ENCODE data around the gene ASCL3.
"Not testable (repeated sequence)": the region's sequence is repeated elsewhere in the genome, so short reads cannot be mapped to it uniquely, and the experiment has no call there.

The ASCL3 gene, protein sequence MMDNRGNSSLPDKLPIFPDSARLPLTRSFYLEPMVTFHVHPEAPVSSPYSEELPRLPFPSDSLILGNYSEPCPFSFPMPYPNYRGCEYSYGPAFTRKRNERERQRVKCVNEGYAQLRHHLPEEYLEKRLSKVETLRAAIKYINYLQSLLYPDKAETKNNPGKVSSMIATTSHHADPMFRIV

DNA sequence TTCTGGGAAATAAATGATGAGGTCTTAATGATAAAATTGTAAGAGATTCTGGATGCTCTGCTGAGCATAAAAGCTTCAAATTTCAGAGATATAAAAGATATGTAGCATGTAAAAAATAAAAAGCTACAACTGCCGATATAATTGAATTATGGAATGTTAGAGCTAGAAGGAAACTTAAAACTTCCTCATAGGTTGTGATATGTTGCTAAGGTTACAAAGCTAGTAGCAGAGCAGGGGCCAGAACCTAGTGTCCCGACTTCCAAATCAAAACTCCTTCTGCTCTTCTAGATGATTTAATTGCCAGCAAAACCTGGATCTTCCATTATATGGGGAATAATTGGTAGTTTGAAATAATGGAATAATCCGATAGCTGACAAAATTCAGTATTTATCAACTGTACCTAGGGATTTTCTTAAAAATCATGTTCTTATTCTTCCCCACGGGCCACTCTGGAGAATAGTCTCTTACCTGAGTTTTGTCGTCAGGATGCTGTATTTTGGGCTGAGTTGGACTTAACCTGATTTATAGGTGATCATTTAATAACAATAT is at the start of gene ASCL3:
Gene ASCL3, minus strand, starts transcription at position 499 of the 549 bp plus-strand sequence. CDS start 4,855 bp downstream, outside the sequence.
- FAIRE-seq, result no peak

DNA sequence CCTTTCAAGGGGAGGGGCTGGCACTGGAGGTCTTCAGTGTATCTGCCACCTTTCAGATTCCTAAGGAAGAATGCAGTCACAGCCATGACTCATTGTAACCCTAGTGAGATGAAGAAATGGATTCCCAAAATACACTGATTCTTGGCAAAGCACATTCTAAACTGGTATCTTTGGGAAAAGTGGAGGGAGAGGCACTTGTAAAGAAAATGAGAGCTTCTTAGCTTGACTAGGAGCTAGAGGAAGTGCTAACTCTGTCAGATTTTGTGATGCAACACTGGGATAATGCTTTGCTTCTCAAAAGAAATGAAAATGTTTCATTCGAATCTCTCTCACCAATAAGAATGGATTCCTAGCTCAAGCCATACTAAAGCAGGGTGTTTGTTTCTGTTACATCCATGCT is 46.6 kb upstream of the ASCL3 start:
- FAIRE-seq, result no peak

DNA sequence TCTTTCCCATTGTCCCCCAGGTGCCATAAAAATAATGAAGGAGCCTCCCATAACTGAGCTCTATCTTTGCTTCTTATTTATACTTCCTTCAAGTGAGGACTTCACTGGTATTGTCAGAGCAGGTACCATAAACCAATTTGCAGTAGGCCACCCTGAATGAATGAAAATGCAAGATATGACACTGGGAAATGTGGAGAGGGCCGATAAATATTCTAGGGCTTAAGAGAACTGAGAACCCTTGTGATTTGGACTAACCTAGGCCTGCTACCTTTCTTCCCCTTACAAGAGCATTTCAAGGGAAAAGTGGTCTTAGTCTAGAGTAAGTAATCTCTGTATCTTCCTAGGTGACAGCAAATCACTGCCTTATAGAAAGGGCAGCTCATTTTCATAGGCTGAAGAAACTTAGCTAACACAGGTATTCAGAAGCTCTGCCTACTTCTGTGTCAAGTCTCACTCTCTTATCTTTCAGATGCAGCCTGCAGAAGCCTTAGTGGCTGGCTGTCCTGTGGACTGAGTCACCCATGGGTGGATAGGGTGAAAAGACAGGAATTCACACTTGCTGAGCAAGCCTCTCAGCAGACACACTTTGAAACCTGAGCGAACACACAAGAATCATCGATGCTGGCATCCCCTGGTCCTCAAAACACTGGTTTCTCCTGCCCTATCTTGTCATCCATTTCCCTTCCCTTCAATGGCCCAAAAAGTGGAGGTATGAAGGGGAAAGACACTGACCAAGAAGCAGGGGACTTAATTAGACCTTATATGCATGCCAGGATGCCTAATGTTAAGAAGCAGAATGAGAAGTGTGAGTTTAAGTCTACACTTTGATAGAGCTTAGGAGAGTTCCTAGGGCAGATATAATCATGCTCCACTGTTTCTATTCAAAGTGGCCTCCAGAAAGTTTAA is 45.8 kb upstream of the ASCL3 start:
- no peak for FAIRE-seq

DNA sequence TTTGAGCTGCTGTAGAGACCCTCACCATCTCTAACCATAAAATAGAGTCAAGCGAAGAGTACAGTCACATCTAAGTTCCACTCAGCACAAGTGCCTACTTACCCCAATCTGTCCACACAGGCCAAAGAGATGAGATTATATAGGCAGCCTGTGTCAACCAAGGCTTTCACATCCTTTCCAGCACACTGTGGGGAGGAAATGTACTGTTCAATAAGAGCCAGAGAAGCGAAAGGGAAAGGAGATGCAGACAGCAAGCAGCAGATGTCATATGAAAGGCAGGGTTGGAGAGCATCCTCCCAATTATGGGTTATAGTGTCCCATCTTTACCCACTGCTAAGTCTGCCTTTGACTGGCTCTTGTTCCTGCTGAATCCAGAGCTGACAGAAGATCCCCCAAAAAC is 44.6 kb upstream of the ASCL3 start:
- no peak for FAIRE-seq

DNA sequence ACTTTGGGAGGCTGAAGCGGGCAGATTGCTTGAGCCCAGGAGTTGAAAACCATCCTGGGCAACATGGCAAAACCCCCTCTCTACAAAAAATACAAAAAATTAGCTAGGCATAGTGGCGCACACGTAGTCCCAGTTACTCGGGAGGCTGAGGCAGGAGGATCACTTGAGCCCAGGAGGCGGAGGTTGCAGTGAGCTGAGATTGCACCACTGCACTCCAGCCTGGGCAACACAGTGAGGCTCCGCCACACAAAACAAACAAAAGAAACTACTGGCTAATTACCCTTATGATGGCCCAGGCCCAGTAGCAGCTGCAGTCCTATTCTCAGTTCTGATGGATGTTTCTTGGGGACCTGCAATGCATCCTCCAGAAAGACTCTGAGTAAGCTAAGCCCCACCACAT is 44.0 kb upstream of the ASCL3 start:
- not testable (repeated sequence) for FAIRE-seq

DNA sequence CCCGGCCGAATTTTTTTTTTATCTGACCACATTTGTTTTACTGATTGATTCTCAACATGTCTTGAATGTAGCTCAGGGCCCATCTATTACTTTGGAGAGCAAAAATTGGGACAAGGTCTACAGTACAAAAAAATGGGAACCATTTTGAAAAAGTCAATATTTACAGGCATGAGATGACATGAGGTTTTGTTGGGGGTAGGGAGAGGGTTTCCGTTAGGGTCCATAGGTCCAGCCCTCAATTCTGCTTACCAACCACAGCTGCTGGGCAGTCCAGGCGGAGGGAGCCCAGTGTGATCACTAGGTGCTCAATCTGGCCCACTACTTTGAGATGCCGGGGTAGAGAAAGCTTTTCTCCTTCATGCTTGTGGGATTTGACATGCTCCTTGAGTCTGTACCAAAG is 42.6 kb upstream of the ASCL3 start:
- no peak for FAIRE-seq

DNA sequence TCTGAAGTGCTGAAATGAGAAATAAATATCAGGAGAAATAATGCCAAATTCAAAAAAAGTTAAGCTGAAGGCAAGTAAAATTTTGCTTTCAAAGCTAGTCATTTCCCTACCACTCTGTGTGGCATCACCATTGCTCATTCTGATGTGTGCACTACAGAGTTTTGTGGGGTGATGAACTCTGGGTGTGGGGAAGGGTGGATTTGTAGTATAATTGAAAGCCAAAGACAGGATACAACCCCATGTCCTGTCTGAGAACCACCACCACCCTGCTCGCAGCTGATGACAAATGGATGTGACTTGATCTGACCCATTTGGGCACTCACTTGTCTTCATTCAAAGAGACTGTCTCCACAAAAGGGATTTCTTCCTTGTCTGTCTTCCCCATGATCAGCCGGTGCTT is 40.7 kb upstream of the ASCL3 start:
- no peak for FAIRE-seq

DNA sequence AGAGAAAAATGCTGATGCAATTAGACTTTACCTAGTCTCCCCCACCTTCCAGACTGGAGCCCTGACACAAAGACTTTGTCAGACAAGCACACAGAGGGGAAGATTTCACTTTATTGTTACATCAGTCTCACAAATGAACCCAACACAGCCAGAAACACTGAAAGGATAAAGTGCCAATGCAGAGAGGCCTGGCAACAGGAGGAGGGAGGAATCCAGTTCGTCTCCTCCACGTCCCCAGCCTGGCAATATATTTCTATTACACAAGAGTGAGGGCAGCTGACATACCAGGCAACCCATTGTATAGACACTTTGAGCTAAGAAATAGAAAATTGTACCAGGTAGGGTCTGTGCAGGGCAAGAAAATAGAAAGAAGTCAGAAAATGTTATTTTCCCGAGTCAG is 37.7 kb upstream of the ASCL3 start:
- FAIRE-seq, result no peak

DNA sequence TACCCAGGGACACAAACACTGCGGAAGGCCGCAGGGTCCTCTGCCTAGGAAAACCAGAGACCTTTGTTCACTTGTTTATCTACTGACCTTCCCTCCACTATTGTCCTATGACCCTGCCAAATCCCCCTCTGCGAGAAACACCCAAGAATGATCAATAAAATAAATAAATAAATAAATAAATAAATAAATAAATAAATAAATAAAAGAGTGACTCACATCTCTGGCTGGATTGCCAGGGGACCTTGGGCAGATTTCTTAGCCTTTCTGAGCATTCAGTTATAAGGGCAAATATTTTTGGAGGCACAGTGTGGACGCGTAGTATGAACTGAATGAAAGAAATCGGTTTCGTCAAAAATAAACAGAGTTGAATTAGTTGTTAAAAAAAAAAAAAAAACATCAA is 36.5 kb upstream of the ASCL3 start:
- not testable (repeated sequence) for FAIRE-seq

DNA sequence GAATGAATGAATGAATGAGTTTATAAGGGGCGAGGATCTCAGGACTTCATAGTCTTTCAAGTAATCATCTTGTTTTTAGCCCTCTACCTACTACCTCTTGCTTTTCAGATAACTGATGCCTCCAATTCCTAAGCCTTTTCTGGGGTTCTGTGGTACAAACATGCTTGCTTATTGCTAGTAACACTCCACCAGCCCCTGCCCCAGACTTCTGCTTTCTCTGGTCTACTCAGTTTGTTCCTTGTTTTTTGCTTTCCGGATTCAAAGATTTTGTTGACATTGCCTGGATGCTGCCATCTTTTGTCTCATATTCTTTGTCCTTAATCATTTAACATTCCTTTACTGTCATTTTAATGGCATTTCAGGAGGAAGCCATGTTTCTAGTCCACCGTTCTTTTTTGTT is 30.3 kb upstream of the ASCL3 start:
- no peak for FAIRE-seq

DNA sequence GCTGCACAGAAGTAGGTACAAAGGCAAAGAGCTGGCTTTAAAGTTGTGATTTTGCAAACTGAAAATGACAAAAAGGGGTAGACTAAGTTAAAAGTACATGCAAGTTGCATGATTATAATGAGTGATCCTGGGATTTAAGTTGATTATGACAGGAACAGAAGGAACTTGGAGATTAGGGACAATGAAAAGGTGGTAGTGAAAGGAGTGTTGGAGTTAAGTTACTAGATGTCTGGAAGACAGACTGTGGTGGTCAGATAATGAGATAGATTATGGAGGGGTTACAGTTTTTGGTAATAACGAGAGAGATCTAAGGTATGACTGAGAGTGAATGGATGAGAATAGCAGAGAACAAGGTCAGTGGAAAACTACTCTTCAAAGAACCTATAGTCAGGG is 29.1 kb upstream of the ASCL3 start:
- no peak for FAIRE-seq

DNA sequence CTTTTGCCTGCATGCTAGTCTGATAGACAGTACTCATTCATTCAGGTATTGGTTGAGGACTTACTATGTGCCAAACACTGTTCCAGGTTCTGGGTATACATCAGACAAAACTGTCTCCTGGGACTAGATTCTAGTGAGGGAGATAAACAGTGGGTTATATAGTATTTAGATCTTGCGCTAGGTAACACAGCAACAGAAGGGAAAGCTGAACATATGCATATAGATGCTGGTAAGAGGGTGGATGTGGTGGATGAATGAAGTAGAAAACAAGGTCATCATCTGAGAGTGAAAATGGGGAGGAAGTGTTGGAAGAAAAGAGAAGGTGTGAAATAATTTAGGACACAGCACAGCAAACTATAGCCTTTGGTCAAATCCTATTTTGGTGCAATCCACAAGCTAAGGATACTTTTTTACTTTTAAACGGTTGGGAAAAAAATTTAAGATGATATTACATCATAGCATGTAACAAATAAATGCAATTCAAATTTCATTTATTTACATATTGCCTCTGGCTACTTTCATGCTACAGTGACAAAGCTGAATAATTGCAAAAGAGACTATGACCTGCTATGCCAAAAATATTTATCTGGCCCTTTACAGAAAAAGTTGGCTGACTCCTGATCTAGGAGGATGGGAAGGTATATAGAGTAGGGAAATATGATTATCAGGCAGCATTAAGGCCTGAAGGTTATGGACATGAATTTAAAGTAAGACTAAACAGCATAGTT is 28.5 kb upstream of the ASCL3 start:
- FAIRE-seq, result no peak

DNA sequence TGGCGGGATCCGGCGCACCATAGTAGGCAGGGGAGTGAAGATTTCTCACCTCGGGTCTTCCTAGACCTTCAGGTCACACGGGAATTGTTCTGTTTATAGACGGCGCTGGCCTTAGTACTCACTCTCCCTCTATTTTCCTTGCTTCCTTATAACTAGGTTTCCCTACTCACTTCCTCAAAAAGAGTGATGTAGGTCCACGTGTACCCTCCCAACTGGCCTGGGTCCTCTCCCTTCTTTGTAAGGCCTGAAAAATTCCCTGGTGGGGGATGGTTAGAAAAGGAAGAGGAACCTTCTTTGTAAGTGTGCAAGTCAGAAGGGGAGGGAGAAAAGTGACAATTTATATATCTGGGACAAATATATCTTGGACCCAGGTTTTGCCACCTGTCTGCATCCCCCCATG is 24.4 kb upstream of the ASCL3 start:
- FAIRE-seq, result no peak

DNA sequence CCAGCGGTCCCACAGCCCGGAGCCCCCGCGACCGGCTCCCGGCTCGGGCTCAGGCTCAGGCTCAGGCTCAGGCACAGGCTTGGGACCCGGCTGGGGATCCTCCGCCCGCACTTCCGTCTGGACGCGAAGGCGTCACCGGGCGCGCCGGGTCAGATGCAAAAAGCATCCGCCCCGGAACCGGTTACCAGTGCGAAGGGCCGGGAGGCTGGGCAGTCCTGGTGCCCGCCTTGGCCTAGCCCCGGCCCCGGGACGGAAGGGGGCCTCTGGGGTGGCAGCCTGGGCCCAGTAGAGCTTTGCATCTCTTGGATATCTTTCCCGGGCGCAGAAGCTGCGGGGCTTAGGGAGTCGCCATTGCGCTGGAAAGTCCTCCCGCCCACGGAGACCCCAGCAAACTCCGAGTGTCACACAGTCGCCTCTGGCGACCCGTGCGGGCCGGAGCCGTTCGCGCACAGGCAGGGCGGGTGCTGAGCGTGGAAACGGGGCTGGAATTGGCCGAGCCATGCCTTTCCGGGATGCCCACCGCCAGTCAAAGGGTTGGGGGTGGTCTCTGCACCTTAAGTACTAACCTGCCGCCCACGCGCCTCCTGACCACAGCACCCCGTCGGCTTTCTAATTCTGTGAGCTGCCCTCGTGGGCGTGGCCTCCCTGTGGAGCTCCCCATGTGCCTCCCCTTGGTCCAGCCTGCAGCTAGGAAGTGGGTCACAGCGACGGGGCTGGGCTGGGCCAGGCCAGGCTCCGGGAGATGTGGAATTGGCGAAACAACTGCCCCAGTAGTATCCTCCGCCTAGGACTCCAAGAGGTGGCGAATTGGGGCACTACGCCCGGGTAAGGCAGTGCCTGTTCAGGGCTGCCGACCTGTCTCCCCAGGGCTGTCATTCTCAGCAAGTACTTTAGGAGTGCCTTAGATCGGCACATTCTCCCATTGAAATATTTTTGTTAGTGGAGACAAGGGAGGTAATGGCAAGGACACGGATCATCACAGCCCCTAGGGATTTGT is 21.8 kb upstream of the ASCL3 start, which contains the start of gene TMEM9B:
Gene TMEM9B, minus strand, starts transcription at position 119 of the 997 bp plus-strand sequence. CDS start 129 bp downstream, outside the sequence.
- no peak for FAIRE-seq

DNA sequence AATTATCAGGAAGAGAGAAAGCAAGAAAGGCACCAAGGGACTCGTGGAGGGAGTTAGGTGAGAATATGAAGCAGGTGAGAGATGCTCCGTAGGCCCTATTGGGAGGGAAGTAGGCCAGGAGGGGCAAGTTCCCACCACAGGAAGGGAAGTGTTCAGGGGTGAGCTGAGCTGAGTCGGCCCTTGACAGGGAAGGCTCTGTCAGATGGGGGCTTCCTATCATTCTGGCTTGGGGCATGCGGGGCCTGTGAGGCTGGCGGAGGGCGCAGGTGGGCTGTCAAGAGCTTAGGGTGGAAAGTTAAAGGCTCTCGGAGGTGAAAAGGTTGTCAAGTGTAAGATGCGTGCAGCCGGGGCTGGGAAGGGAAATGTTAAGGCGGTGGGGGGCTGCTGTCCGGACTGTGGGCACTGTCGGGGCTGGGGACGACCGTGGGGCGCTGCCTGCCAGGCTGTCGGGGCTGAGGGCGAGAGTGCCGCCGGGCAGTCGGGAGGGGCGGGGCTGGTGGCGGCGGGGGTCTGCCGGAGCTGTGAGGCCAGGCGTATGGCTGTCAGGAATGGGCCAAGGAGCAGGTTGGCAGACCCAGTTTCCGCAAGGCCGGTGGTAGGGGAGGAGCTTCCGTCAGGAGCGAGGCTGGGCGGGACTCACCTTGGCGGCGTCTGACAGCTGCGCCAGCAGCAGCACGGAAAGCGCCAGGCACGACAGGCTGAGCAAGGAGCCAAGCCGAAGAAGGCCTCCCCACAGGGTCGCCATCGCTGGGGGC is 20.9 kb upstream of the ASCL3 start:
- no peak for FAIRE-seq

DNA sequence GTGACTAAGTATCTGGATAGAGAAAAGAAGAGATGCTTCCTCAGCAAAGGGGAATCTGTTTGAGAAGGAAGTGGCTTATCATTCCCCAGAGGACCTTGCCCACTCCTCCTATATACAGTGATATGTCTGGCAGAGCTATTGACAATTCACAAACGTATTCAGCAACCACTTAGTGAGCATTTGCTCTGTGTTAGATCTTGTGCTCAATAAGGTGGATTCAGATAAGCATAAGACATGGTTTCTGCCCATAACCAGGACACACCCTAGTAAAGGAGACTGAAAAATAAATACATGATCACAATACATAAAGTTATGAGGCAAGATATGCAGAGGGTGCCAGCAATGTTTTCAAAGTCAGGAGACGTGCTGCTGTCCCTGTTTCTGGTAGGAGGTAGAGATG is 20.0 kb upstream of the ASCL3 start:
- FAIRE-seq, result no peak

DNA sequence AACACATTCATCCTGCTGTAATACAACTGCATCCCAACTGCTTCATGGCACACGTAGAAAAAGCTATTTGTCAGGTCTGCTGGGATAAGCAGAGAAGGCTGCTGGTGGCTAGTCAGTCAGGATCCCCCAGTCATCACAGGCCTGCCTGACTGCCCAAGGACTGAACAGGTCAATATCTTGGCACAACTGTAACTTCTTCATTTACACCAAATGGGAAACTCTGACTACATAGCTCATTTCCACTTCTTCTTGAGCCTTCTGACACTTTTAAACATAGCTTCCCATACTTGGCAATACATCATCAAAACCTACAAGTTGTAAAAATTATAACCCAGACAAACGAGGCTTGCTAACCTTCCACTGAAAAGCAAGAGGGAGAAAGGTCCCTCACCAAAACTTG is 18.6 kb upstream of the ASCL3 start:
- no peak for FAIRE-seq

DNA sequence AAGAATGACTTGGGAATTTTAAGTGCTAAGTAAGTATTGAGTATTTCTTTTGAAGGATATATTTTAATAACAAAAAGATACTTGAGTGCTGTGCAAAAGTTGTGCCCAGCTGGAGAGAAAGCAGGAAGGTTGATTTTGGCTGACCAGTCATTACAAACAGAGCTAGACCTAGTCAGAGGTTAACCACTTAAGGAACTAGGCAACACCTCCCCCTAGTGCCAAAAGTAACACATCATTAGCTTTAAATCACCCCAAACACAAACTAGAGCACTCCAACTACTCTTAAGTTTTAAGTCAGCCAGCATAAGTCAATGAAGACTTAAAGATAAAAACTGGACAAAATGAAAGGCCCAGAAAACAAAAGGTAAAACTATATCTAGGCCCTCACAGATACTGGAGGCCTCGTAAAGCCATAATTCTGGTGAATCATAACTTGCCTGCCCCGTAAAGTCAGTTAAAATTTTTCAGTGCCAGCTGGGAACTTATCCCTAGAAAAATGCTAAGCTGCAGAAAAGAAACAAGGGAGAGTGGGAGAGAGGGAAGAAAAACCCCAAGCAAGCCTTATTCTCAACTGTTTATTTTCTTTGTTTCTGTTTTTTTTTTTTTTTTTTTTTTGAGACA is 16.8 kb upstream of the ASCL3 start:
- no peak for FAIRE-seq

DNA sequence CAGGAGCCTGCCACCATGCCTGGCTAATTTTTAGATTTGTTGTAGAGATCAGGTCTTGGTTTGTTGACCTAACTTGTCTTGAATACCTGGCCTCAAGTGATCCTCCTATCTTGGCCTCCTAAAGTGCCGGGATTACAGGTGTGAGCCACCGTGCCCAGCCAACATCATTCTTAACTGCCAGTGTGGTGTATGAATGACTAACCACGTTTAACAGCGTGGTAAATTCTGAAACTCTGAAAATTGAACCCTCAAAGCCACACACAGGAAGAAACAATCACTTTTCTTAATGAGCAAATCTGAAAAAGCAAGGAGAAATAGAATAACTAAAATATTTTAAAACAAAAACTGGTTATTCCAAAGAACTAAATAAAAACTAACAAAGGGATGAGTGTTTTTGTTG is 14.0 kb upstream of the ASCL3 start:
- no peak for FAIRE-seq

DNA sequence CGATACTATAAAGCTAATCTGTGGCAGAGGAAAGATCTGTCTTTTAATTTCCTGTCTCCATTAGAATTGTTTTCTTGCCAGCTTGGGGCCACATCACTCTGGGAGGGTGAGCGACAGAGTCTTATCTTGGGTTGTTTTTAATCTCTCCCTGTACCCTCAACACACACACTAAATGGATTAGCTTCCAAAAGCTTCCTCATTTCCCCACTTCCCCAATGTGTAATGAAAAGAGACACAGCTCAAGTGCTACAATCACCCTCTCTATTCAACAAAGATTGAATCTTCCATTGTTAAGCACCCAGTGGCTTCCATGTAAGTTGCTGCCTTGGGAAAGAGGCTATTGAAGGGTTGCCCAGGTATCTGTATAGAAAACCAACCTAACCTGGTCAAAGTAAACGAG is 6.1 kb upstream of the ASCL3 start:
- FAIRE-seq, result no peak
